Epithelial cell of proximal tubule (primary cell): ENCODE data around the gene KMT2B. TPM values are rescaled to one million over a fixed set of nuclear protein-coding genes. Genes with fewer than 3 reads are reported as not detected.
"Not testable (repeated sequence)": the region's sequence is repeated elsewhere in the genome, so short reads cannot be mapped to it uniquely, and the experiment has no call there.

Source experiments
- DNase-seq: peaks from one replicate; pipeline ENCODE4 v3.0.0-alpha.2; 2011; ENCODE audit warnings: low read depth
- H3K4me3 ChIP-seq: 2 replicates; pipeline ENCODE4 v1.5.1; 2011; ENCODE audit warnings: low read depth, mild to moderate bottlenecking, low read length
- CTCF ChIP-seq: conservative IDR thresholded peaks from 2 replicates; pipeline ENCODE4 v1.5.1; 2012; ENCODE audit warnings: low read depth, mild to moderate bottlenecking, low read length
- total RNA-seq: library from RNA; depleted of rRNA; stranded (reverse); fragments of >200 nt; gene quantifications from 2 replicates; pipeline ENCODE4 v1.2.3, GENCODE V29; 2015

Gene KMT2B
- total RNA-seq, 1 donor from 2014 or later, result 20.2 TPM

GRCh38 chr19:35689836-35690235, 28.0 kb upstream of the KMT2B start:
- H3K4me3 ChIP-seq, result no peak overlapping the region
- TF ChIP-seq CTCF, result no peak
- no peak for DNase-seq

- not testable (repeated sequence) for H3K4me3 ChIP-seq, DNase-seq
These were observed 26.7 kb upstream of the KMT2B start for GRCh38 chr19:35691106-35691505.

- no peak for TF ChIP-seq CTCF
- no peak for DNase-seq
- H3K4me3 ChIP-seq, result no peak overlapping the region
These were observed 25.8 kb upstream of the KMT2B start for GRCh38 chr19:35692010-35692409.

- no peak for DNase-seq
- H3K4me3 ChIP-seq, result no peak overlapping the region
- no peak for TF ChIP-seq CTCF
These were observed 24.4 kb upstream of the KMT2B start for GRCh38 chr19:35693422-35693821.

- H3K4me3 ChIP-seq, result no peak overlapping the region
- peak; percentile 99 for TF ChIP-seq CTCF
- DNase-seq, result no peak
These were observed 23.8 kb upstream of the KMT2B start for GRCh38 chr19:35693835-35694599.

GRCh38 chr19:35695895-35696422, 21.8 kb upstream of the KMT2B start:
- no peak for DNase-seq
- TF ChIP-seq CTCF, result no peak
- H3K4me3 ChIP-seq, result no peak overlapping the region

GRCh38 chr19:35696835-35697234, 21.0 kb upstream of the KMT2B start:
- no peak for DNase-seq
- no peak for TF ChIP-seq CTCF

More at GRCh38 chr19:35696835-35697234, 21.0 kb upstream of the KMT2B start:
- no peak overlapping the region for H3K4me3 ChIP-seq
